Trophoblast cell (in vitro differentiated cells and primary cell): Measurements from ENCODE around the gene MYOCD.

Experiments used
- DNase-seq, 2 donors: peaks; one replicate each; pipeline ENCODE4 v3.0.0-alpha.2; 2016
- H2AFZ ChIP-seq: 2 replicates; pipeline ENCODE4 v1.6.1; 2013; ENCODE audit warnings: low read length, moderate library complexity, mild to moderate bottlenecking; ENCODE audit not compliant: insufficient read depth, poor library complexity
- H2AK5ac ChIP-seq: 2 replicates; pipeline ENCODE4 v1.6.1; 2013; ENCODE audit warnings: mild to moderate bottlenecking, low read length
- H2BK120ac ChIP-seq: 2 replicates; pipeline ENCODE4 v1.6.1; 2013; ENCODE audit warnings: low read length, mild to moderate bottlenecking, moderate library complexity; ENCODE audit not compliant: insufficient read depth, poor library complexity
- H2BK12ac ChIP-seq: 2 replicates; pipeline ENCODE4 v1.6.1; 2013; ENCODE audit warnings: mild to moderate bottlenecking, low read length, moderate library complexity
- H2BK5ac ChIP-seq: 2 replicates; pipeline ENCODE4 v1.6.1; 2013; ENCODE audit warnings: low read length, low read depth, moderate library complexity, mild to moderate bottlenecking; ENCODE audit not compliant: poor library complexity
- H3K14ac ChIP-seq: 2 replicates; pipeline ENCODE4 v1.6.1; 2013; ENCODE audit warnings: mild to moderate bottlenecking, low read length
- H3K18ac ChIP-seq: 2 replicates; pipeline ENCODE4 v1.6.1; 2013; ENCODE audit warnings: mild to moderate bottlenecking, low read length
- H3K23ac ChIP-seq: 2 replicates; pipeline ENCODE4 v1.6.1; 2013; ENCODE audit warnings: low read length
- H3K27ac ChIP-seq: 2 replicates; pipeline ENCODE4 v1.5.1; 2013; ENCODE audit warnings: low read depth, mild to moderate bottlenecking, inconsistent platforms, low read length, moderate library complexity
- H3K27me3 ChIP-seq: 2 replicates; pipeline ENCODE4 v1.6.1; 2013; ENCODE audit warnings: inconsistent platforms, mild to moderate bottlenecking, low read length, moderate library complexity; ENCODE audit not compliant: insufficient read depth
- H3K36me3 ChIP-seq, 2 experiments: 1 replicate in 1 of 2; 2 replicates in 1 of 2; pipeline ENCODE4 v1.6.1; 2013; ENCODE audit warnings: low read length in 2 of 2, mild to moderate bottlenecking in 2 of 2, moderate library complexity in 1 of 2; ENCODE audit not compliant: insufficient read depth in 2 of 2, control insufficient read depth in 1 of 2
- H3K4ac ChIP-seq: 2 replicates; pipeline ENCODE4 v1.6.1; 2013; ENCODE audit warnings: low read depth, mild to moderate bottlenecking, low read length, moderate library complexity
- H3K4me1 ChIP-seq, 2 experiments: 1 replicate in 1 of 2; 2 replicates in 1 of 2; pipeline ENCODE4 v1.6.1; 2013; ENCODE audit warnings: low read length in 2 of 2, mild to moderate bottlenecking in 2 of 2, moderate library complexity in 1 of 2; ENCODE audit not compliant: insufficient read depth in 2 of 2, control insufficient read depth in 1 of 2
- H3K4me2 ChIP-seq: 2 replicates; pipeline ENCODE4 v1.6.1; 2013; ENCODE audit warnings: inconsistent platforms, mild to moderate bottlenecking, low read length, moderate library complexity
- H3K4me3 ChIP-seq: 2 replicates; pipeline ENCODE4 v1.5.1; 2013; ENCODE audit warnings: mild to moderate bottlenecking, low read depth, low read length, inconsistent platforms
- H3K79me1 ChIP-seq: one replicate; pipeline ENCODE4 v1.6.1; 2013; ENCODE audit warnings: low read length
- H3K79me2 ChIP-seq: 2 replicates; pipeline ENCODE4 v1.6.1; 2013; ENCODE audit warnings: low read length, mild to moderate bottlenecking; ENCODE audit not compliant: control insufficient read depth, insufficient read depth, poor library complexity
- H3K9ac ChIP-seq: 2 replicates; pipeline ENCODE4 v1.6.1; 2013; ENCODE audit warnings: mild to moderate bottlenecking, low read length
- H3K9me3 ChIP-seq: 2 replicates; pipeline ENCODE4 v1.6.1; 2013; ENCODE audit warnings: low read depth, mild to moderate bottlenecking, control low read depth, inconsistent platforms, low read length; ENCODE audit not compliant: insufficient read depth
- H4K12ac ChIP-seq: 2 replicates; pipeline ENCODE4 v1.6.1; 2013; ENCODE audit warnings: low read depth, mild to moderate bottlenecking, low read length, moderate library complexity
- H4K8ac ChIP-seq: 2 replicates; pipeline ENCODE4 v1.6.1; 2013; ENCODE audit warnings: low read depth, mild to moderate bottlenecking, low read length, moderate library complexity
- H4K91ac ChIP-seq: one replicate; pipeline ENCODE4 v1.6.1; 2013; ENCODE audit warnings: low read depth, mild to moderate bottlenecking, low read length, moderate library complexity
- WGBS: extraction: QIAGEN DNeasy Blood & Tissue Kit; methylation state at CpG from one replicate; pipeline ENCODE4 v1.1.7; 2013; ENCODE audit warnings: missing lambda C conversion rate; ENCODE audit not compliant: insufficient read length, insufficient coverage; ENCODE audit errors: extremely low coverage; 5-methylcytosine and 5-hydroxymethylcytosine counted together

Gene MYOCD

DNA sequence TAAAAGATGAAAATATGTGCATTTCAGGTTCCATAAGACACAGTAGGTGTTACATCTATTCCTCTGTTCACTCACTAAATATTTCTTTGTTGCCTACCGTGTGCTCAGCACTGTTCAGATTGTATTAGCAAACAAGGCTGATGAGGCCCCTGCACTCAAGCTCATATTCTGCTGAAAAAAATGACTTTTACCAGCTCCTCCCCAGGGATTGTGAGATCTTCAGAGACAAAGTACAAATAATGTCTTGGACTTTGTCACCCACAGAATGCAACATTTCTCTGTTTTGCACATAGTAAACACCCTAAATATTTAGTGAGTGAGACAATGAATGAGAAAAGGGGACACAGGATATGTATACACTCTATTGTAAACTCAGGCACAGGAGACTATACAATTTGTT, 21.9 kb upstream of the MYOCD start:
- Histone ChIP-seq H2BK120ac (no peak overlapping the region), H3K79me2 (no peaks in the 10 kb centered on the region), H3K4me3 (no peak overlapping the region), H3K27me3 (no peaks in the 10 kb centered on the region), H3K18ac (no peak overlapping the region), H2BK5ac (no peak overlapping the region), H3K4ac (no peak overlapping the region), H4K8ac (no peak overlapping the region), H3K4me2 (no peak overlapping the region), H3K79me1 (peaks cover 1% of the 10 kb centered on the region), H3K14ac (no peak overlapping the region), H3K9me3 (no peaks in the 10 kb centered on the region), H4K12ac (no peak overlapping the region), H4K91ac (no peak overlapping the region), H3K36me3 (no peaks in the 10 kb centered on the region), H2AK5ac (no peak overlapping the region), H3K4me1 (peaks cover 0 to 2% of the 10 kb centered on the region in 2 experiments), H3K9ac (no peak overlapping the region), H3K23ac (no peak overlapping the region), H2AFZ (no peak overlapping the region), H2BK12ac (no peak overlapping the region), H3K27ac (no peak overlapping the region)
- no CpG with 5 or more reads among the region's 1 CpG for WGBS
- DNase-seq, result no peak

GRCh38 chr17:12644623-12645022, 21.1 kb upstream of the MYOCD start:
- Histone ChIP-seq H3K27me3 (no peaks in the 10 kb centered on the region), H2AK5ac (no peak overlapping the region), H3K9ac (no peak overlapping the region), H3K79me1 (peaks cover 1% of the 10 kb centered on the region), H2BK5ac (no peak overlapping the region), H3K4me2 (no peak overlapping the region), H3K14ac (no peak overlapping the region), H2BK120ac (no peak overlapping the region), H3K4ac (no peak overlapping the region), H3K4me1 (peaks cover 0 to 2% of the 10 kb centered on the region in 2 experiments), H3K9me3 (no peaks in the 10 kb centered on the region), H3K23ac (no peak overlapping the region), H2AFZ (no peak overlapping the region), H3K36me3 (no peaks in the 10 kb centered on the region), H3K18ac (no peak overlapping the region), H4K8ac (no peak overlapping the region), H3K79me2 (no peaks in the 10 kb centered on the region), H2BK12ac (no peak overlapping the region), H3K4me3 (no peak overlapping the region), H4K12ac (no peak overlapping the region), H4K91ac (no peak overlapping the region), H3K27ac (no peak overlapping the region)
- no peak for DNase-seq

DNA sequence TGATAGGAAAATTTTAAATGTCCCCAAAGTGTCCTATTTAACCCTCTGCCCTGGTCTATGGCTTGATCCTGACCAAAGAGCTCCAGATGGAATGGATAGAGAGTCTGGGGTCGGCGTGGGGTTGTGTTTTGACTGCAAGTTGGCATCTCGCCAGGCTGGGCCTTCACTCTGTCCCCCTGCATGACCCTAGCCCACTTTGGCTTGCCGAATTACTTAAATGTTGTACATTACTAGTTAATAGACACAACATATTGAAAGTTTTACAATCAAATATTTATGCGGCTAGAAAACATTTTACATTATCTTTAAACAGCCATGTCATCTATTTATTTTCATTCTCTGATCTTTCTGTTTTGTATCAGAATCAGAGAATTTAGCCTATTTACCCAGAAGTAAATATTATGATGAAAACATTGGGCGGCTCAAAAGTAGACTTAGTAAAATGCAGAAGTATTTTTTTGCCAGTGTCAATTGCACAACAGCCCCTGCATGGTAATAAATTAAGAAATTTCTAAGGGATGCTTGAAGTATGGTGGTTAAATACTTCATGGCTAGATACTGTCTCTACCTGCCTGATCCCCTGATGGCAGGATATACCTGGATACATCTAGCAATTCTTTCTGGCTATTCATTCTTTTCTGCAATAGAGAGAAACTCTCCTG, 18.8 kb upstream of the MYOCD start:
- Histone ChIP-seq H3K36me3 (no peaks in the 10 kb centered on the region), H4K12ac (no peak overlapping the region), H3K9me3 (no peaks in the 10 kb centered on the region), H2BK5ac (no peak overlapping the region), H3K4ac (no peak overlapping the region), H3K27ac (no peak overlapping the region), H3K23ac (no peak overlapping the region), H3K9ac (no peak overlapping the region), H2AK5ac (no peak overlapping the region), H2BK12ac (no peak overlapping the region), H2BK120ac (no peak overlapping the region), H3K14ac (peak overlapping the region; percentile 57), H3K27me3 (no peaks in the 10 kb centered on the region), H3K79me1 (no peaks in the 10 kb centered on the region), H3K4me3 (no peak overlapping the region), H3K4me1 (peaks cover 0 to 2% of the 10 kb centered on the region in 2 experiments), H3K4me2 (no peak overlapping the region), H4K8ac (no peak overlapping the region), H4K91ac (no peak overlapping the region), H3K79me2 (no peaks in the 10 kb centered on the region), H3K18ac (no peak overlapping the region), H2AFZ (no peak overlapping the region)
- DNase-seq, result peak; percentile 30 to 51
- no CpG with 5 or more reads among the region's 6 CpGs for WGBS

DNA sequence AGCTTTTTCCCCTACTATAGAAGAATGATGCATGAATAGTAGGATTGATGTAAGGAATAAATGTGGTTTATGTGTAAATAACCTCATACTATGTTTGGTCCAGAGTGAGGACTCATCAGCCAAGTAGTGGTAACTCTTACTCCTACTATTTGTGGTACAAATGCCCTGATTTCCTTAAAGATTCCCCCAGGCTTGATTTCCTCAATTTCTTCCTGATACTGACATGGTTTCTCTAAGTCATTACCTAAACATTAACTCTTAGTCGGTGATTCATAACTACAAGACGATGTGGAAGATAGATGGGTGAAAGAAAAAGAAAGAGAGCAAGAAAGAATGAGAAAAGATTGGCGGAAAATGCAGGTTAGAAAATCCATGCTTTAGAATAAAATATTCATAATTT, 17.2 kb upstream of the MYOCD start:
- Histone ChIP-seq H3K14ac (no peak overlapping the region), H3K9ac (no peak overlapping the region), H3K36me3 (no peaks in the 10 kb centered on the region), H2AFZ (no peak overlapping the region), H3K4ac (no peak overlapping the region), H2AK5ac (no peak overlapping the region), H2BK12ac (no peak overlapping the region), H4K8ac (no peak overlapping the region), H3K79me1 (no peaks in the 10 kb centered on the region), H3K4me2 (no peak overlapping the region), H3K27me3 (no peaks in the 10 kb centered on the region), H2BK5ac (no peak overlapping the region), H3K27ac (no peak overlapping the region), H4K12ac (no peak overlapping the region), H3K18ac (no peak overlapping the region), H4K91ac (no peak overlapping the region), H3K9me3 (no peaks in the 10 kb centered on the region), H3K23ac (no peak overlapping the region), H3K79me2 (no peaks in the 10 kb centered on the region), H3K4me3 (no peak overlapping the region), H2BK120ac (no peak overlapping the region), H3K4me1 (peaks cover 0 to 2% of the 10 kb centered on the region in 2 experiments)
- no CpG with 5 or more reads among the region's 3 CpGs for WGBS
- DNase-seq, result no peak
